ENCODE data around the gene HCN1.
A peak's percentile ranks its signal among the peaks of the same experiment; 100 is the strongest.
"Not testable (repeated sequence)": the region's sequence is repeated elsewhere in the genome, so short reads cannot be mapped to it uniquely, and the experiment has no call there.

Gene HCN1

GRCh38 chr5:45414620-45415573 is 281.3 kb downstream of the HCN1 start:
- DNase-seq = no peak

GRCh38 chr5:45411971-45412612 is 284.1 kb downstream of the HCN1 start:
- peak; percentile 82 for DNase-seq

GRCh38 chr5:45410304-45410995 is 285.7 kb downstream of the HCN1 start:
- DNase-seq = no peak

- no peak for DNase-seq
Measured at GRCh38 chr5:45408067-45408466, 288.1 kb downstream of the HCN1 start.

- no peak for DNase-seq
Measured at GRCh38 chr5:45402804-45403455, 293.2 kb downstream of the HCN1 start.

GRCh38 chr5:45399041-45399440 is 297.1 kb downstream of the HCN1 start:
- DNase-seq = peak; percentile 66

- peak; percentile 97 for DNase-seq
Measured at GRCh38 chr5:45385321-45386058, 310.7 kb downstream of the HCN1 start.

GRCh38 chr5:45383985-45384384 is 312.2 kb downstream of the HCN1 start:
- DNase-seq = no peak

GRCh38 chr5:45382583-45382982 is 313.6 kb downstream of the HCN1 start:
- no peak for DNase-seq

- DNase-seq = no peak
Measured at GRCh38 chr5:45376417-45376816, 319.8 kb downstream of the HCN1 start.

GRCh38 chr5:45372629-45373028 is 323.6 kb downstream of the HCN1 start:
- no peak for DNase-seq

- DNase-seq = not testable (repeated sequence)
Measured at GRCh38 chr5:45371423-45371822, 324.8 kb downstream of the HCN1 start.

GRCh38 chr5:45355189-45355992 is 340.8 kb downstream of the HCN1 start:
- DNase-seq = peak; percentile 90

- no peak for DNase-seq
Measured at GRCh38 chr5:45336464-45336863, 359.7 kb downstream of the HCN1 start.

- DNase-seq = no peak
Measured at GRCh38 chr5:45335978-45336377, 360.2 kb downstream of the HCN1 start.

- no peak for DNase-seq
Measured at GRCh38 chr5:45335346-45335745, 360.8 kb downstream of the HCN1 start.

GRCh38 chr5:45334939-45335338 is 361.2 kb downstream of the HCN1 start:
- DNase-seq = no peak

GRCh38 chr5:45312627-45313026 is 383.6 kb downstream of the HCN1 start:
- not testable (repeated sequence) for DNase-seq

GRCh38 chr5:45295231-45295630 is 400.9 kb downstream of the HCN1 start:
- no peak for DNase-seq

- peak; percentile 83 for DNase-seq
Measured at GRCh38 chr5:45288746-45289145, 407.4 kb downstream of the HCN1 start.

GRCh38 chr5:45284436-45284835 is 411.7 kb downstream of the HCN1 start:
- peak; percentile 56 for DNase-seq

All from NCI-H446 treated with DMSO at 0.1 percent for 48 hours (cell line).